Hepatocyte (in vitro differentiated cells): Measurements from ENCODE around the gene NR1H4. TPM values are rescaled to one million over a fixed set of nuclear protein-coding genes. Genes with fewer than 3 reads are reported as not detected.
"Not testable (repeated sequence)": the region's sequence is repeated elsewhere in the genome, so short reads cannot be mapped to it uniquely, and the experiment has no call there.

Experiments
- DNase-seq: peaks from one replicate; pipeline ENCODE4 v3.0.0-alpha.2; 2016; ENCODE audit warnings: low spot score
- H2AFZ ChIP-seq: fragments of 200-600 bp; sonication (generic); 2 replicates; pipeline ENCODE4 v1.6.0; 2016; ENCODE audit warnings: antibody characterized with exemption, mild to moderate bottlenecking
- H3K27ac ChIP-seq: fragments of 200-600 bp; sonication (generic); 2 replicates; pipeline ENCODE4 v1.5.1; 2016; ENCODE audit warnings: mild to moderate bottlenecking
- H3K27me3 ChIP-seq: fragments of 200-600 bp; sonication (generic); 2 replicates; pipeline ENCODE4 v1.6.1; 2016
- H3K36me3 ChIP-seq: fragments of 200-600 bp; sonication (generic); replicated peaks from 2 replicates; pipeline ENCODE4 v1.5.1; 2016; ENCODE audit warnings: low read depth; ENCODE audit not compliant: insufficient read depth
- H3K4me1 ChIP-seq: fragments of 200-600 bp; sonication (generic); 2 replicates; pipeline ENCODE4 v1.5.1; 2016; ENCODE audit warnings: mild to moderate bottlenecking, moderate library complexity; ENCODE audit not compliant: insufficient read depth
- H3K4me2 ChIP-seq: fragments of 200-600 bp; sonication (generic); 2 replicates; pipeline ENCODE4 v1.6.0; 2016
- H3K4me3 ChIP-seq: fragments of 200-600 bp; sonication (generic); 2 replicates; pipeline ENCODE4 v1.5.1; 2016; ENCODE audit warnings: mild to moderate bottlenecking
- H3K79me2 ChIP-seq: fragments of 200-600 bp; sonication (generic); 2 replicates; pipeline ENCODE4 v1.6.0; 2017; ENCODE audit warnings: mild to moderate bottlenecking
- H3K9me2 ChIP-seq: fragments of 200-600 bp; sonication (generic); replicated peaks from 2 replicates; pipeline ENCODE4 v1.6.0; 2017; ENCODE audit warnings: mild to moderate bottlenecking; ENCODE audit not compliant: insufficient read depth
- H3K9me3 ChIP-seq: fragments of 200-600 bp; sonication (generic); 2 replicates; pipeline ENCODE4 v1.5.1; 2016; ENCODE audit warnings: low read depth, mild to moderate bottlenecking
- H4K20me1 ChIP-seq: fragments of 200-600 bp; sonication (generic); 2 replicates; pipeline ENCODE4 v1.6.0; 2016; ENCODE audit warnings: mild to moderate bottlenecking; ENCODE audit not compliant: insufficient read depth, poor library complexity, severe bottlenecking
- CTCF ChIP-seq: fragments of 200-600 bp; sonication (generic); IDR thresholded peaks from 2 replicates; pipeline ENCODE4 v1.5.1; 2016; ENCODE audit warnings: antibody characterized with exemption, mild to moderate bottlenecking; ENCODE audit not compliant: poor library complexity
- EZH2 ChIP-seq: fragments of 200-600 bp; sonication (generic); IDR thresholded peaks from 2 replicates; pipeline ENCODE4 v1.6.1; 2016; ENCODE audit warnings: antibody characterized with exemption, mild to moderate bottlenecking, borderline replicate concordance
- EZH2phosphoT487 ChIP-seq: fragments of 200-600 bp; sonication (generic); IDR thresholded peaks from one replicate; pipeline ENCODE4 v1.6.1; 2018; ENCODE audit warnings: antibody characterized with exemption, mild to moderate bottlenecking, low read depth, moderate library complexity; ENCODE audit not compliant: unreplicated experiment, severe bottlenecking
- WGBS: methylation state at CpG from one replicate; pipeline ENCODE4 v1.1.6; 2016; ENCODE audit warnings: low lambda C conversion rate; ENCODE audit errors: missing lambda C conversion rate; 5-methylcytosine and 5-hydroxymethylcytosine counted together
- polyA plus RNA-seq: library from polyadenylated mRNA; unstranded; fragments of >200 nt; fragmentation: Nextera tagmentation; extraction: Ambion mirVana; gene quantifications from 2 replicates; pipeline ENCODE4 v1.2.1, GENCODE V29; 2016
- total RNA-seq: library from RNA; depleted of rRNA; stranded (reverse); fragments of >200 nt; gene quantifications from 2 replicates; pipeline ENCODE4 v1.2.3, GENCODE V29; 2014

The NR1H4 gene
- total and polyA plus RNA-seq, 2 experiments from 2014 or later: 12.4 to 39.0 TPM

DNA sequence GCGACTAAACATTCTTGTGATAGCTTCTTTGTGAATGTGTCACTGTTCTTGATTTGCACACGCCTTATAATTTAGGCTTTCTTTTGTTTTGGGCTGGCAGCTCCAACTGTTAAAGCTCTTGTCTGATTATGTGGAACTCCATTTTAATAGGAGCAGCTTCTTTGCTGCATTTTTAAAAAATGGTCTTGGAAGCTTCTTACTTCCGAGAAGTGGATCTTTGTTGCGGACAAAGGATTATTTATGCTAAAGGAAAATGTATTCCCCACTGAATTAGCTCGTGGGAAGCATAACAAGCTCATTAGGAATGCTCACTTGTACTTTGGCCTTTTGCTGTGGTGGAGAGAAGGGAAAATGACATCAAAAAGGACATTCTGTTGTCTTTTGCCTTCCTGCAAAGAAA lies 119.8 kb downstream of the NR1H4 start:
- no peak overlapping the region for H3K4me3 ChIP-seq
- H3K9me2 ChIP-seq: no peaks in the 10 kb centered on the region
- H3K9me3 ChIP-seq: peaks cover 6% of the 10 kb centered on the region
- no peaks in the 10 kb centered on the region for H3K36me3 ChIP-seq
- H3K4me2 ChIP-seq: peak overlapping the region; percentile 40
- no peak for DNase-seq
- peaks cover 3% of the 10 kb centered on the region for H3K79me2 ChIP-seq
- H3K27ac ChIP-seq: no peak overlapping the region
- peak overlapping the region; percentile 1 for H2AFZ ChIP-seq
- no peaks in the 10 kb centered on the region for H3K27me3 ChIP-seq
- TF ChIP-seq EZH2phosphoT487 (no peak), CTCF (no peak), EZH2 (no peak)
- 70% methylated on average over 5 of the region's 5 CpGs for WGBS
- peaks cover 3% of the 10 kb centered on the region for H3K4me1 ChIP-seq
- H4K20me1 ChIP-seq: no peaks in the 10 kb centered on the region

DNA sequence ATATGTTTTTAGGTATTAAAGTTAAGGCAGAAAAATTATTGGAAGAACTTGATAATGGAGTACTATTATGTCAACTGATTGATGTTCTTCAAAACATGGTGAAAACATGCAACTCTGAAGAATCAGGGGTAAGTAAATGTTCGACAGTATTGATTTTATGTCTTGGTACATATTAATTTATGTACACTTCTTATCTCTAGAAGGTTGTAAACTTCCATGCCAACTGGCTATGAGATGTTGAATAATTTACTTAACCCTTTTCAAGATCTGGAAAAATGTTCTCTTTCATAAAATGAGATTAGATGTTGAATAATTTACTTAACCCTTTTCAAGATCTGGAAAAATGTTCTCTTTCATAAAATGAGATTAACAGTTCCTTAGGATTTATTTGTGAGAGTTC lies 128.0 kb downstream of the NR1H4 start:
- no peak overlapping the region for H3K4me2 ChIP-seq
- H3K79me2 ChIP-seq: no peaks in the 10 kb centered on the region
- no peaks in the 10 kb centered on the region for H3K27me3 ChIP-seq
- H3K27ac ChIP-seq: no peak overlapping the region
- H2AFZ ChIP-seq: no peak overlapping the region
- H3K4me1 ChIP-seq: no peaks in the 10 kb centered on the region
- no peak overlapping the region for H3K4me3 ChIP-seq
- WGBS: 57% methylated on average over 1 of the region's 1 CpG
- H3K36me3 ChIP-seq: no peaks in the 10 kb centered on the region
- no peaks in the 10 kb centered on the region for H4K20me1 ChIP-seq
- no peaks in the 10 kb centered on the region for H3K9me2 ChIP-seq
- TF ChIP-seq CTCF (no peak), EZH2phosphoT487 (no peak), EZH2 (no peak)
- H3K9me3 ChIP-seq: no peaks in the 10 kb centered on the region
- no peak for DNase-seq

DNA sequence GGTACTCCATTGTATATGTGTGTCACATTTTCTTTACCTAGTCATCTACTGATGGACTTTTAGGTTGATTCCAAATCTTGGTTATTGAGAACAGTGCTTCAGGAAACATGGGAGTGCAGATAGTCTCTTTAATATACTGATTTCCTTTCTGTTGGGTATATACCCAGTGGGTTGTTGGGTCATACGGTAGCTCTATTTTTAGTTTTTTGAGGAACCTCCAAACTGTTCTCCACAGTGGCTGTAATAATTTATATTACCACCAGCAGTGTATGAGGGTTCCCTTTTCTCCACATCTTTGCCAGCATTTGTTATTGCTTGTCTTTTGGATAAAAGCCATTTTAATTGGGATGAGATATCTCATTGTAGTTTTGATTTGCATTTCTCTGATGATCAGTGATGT lies 129.3 kb downstream of the NR1H4 start:
- not testable (repeated sequence) for H3K36me3 ChIP-seq, H3K4me2 ChIP-seq, H3K9me2 ChIP-seq, H4K20me1 ChIP-seq, H3K4me1 ChIP-seq, H3K27ac ChIP-seq, H2AFZ ChIP-seq, H3K9me3 ChIP-seq, H3K4me3 ChIP-seq, DNase-seq, H3K27me3 ChIP-seq, H3K79me2 ChIP-seq
- 100% methylated on average over 1 of the region's 1 CpG for WGBS

- Histone ChIP-seq H3K36me3 (no peaks in the 10 kb centered on the region), H3K27ac (no peak overlapping the region), H3K79me2 (no peaks in the 10 kb centered on the region), H3K4me1 (no peaks in the 10 kb centered on the region), H3K4me3 (no peak overlapping the region), H3K9me2 (no peaks in the 10 kb centered on the region), H3K27me3 (no peaks in the 10 kb centered on the region), H2AFZ (no peak overlapping the region), H3K4me2 (no peak overlapping the region), H4K20me1 (no peaks in the 10 kb centered on the region), H3K9me3 (no peaks in the 10 kb centered on the region)
- no peak for DNase-seq
- no peak for TF ChIP-seq CTCF
- TF ChIP-seq EZH2: no peak
- no peak for TF ChIP-seq EZH2phosphoT487
- WGBS: 84% methylated on average over 1 of the region's 1 CpG
These were observed 135.1 kb downstream of the NR1H4 start for GRCh38 chr12:100608776-100609175.
